Common myeloid progenitor, CD34-positive (primary cell): ENCODE data around the gene IL1RN.

Experiments
- CTCF ChIA-PET: fragments of 350-600 bp; sonication (Branson Sonifier 250); formaldehyde crosslinking; loops from one replicate; lab custom pipeline; 2021; ENCODE audit warnings: antibody characterized with exemption; lab: Charles Lee
- POLR2A ChIA-PET: fragments of 350-600 bp; sonication (Branson Sonifier 250); formaldehyde crosslinking; loops from one replicate; lab custom pipeline; 2021; ENCODE audit warnings: antibody characterized with exemption; lab: Charles Lee
- DNase-seq, 3 donors: peaks; one replicate each; pipeline versions ENCODE4 v3.0.0 to v3.0.0-alpha.2; 2013
- H3K27ac ChIP-seq, 2 experiments: 1 replicate in 1 of 2; 2 replicates in 1 of 2; pipeline ENCODE4 v1.7.0; 2013; ENCODE audit warnings: inconsistent platforms in 2 of 2, low read length in 2 of 2, mild to moderate bottlenecking in 2 of 2, low read depth in 1 of 2, moderate library complexity in 1 of 2; ENCODE audit not compliant: severe bottlenecking in 2 of 2, insufficient read depth in 1 of 2, poor library complexity in 1 of 2
- H3K27me3 ChIP-seq, 5 experiments: replicated peaks in 2 of 5; 1 replicate in 3 of 5; 2 replicates in 2 of 5; pipeline versions ENCODE4 v1.6.1 to v1.7.0; 2013; ENCODE audit warnings: low read length in 4 of 5, mild to moderate bottlenecking in 2 of 5, moderate library complexity in 2 of 5, inconsistent platforms in 1 of 5; ENCODE audit not compliant: insufficient read depth in 5 of 5, control insufficient read depth in 4 of 5
- H3K36me3 ChIP-seq, 4 experiments: 1 replicate in 2 of 4; 2 replicates in 2 of 4; pipeline versions ENCODE4 v1.6.1 to v1.7.0; 2013; ENCODE audit warnings: low read length in 3 of 4, control low read depth in 1 of 4, mild to moderate bottlenecking in 1 of 4; ENCODE audit not compliant: control insufficient read depth in 4 of 4, insufficient read depth in 4 of 4
- H3K4me1 ChIP-seq, 4 experiments: 1 replicate in 3 of 4; 2 replicates in 1 of 4; pipeline versions ENCODE4 v1.6.1 to v1.7.1; 2013; ENCODE audit warnings: low read length in 3 of 4, mild to moderate bottlenecking in 3 of 4, control low read depth in 1 of 4, inconsistent platforms in 1 of 4, moderate library complexity in 1 of 4; ENCODE audit not compliant: control insufficient read depth in 4 of 4, insufficient read depth in 4 of 4; ENCODE audit errors: control extremely low read depth in 1 of 4
- H3K4me3 ChIP-seq, 7 experiments: 1 replicate in 4 of 7; 2 replicates in 3 of 7; pipeline versions ENCODE4 v1.5.1 to v1.7.0; 2013; ENCODE audit warnings: mild to moderate bottlenecking in 7 of 7, low read length in 6 of 7, moderate library complexity in 6 of 7, inconsistent platforms in 2 of 7, low read depth in 2 of 7, control low read depth in 1 of 7; ENCODE audit not compliant: insufficient read depth in 4 of 7, control insufficient read depth in 1 of 7; ENCODE audit errors: extremely low read depth in 1 of 7
- H3K9me3 ChIP-seq, 5 experiments: 1 replicate in 4 of 5; 2 replicates in 1 of 5; pipeline versions ENCODE4 v1.6.1 to v1.7.1; 2013; ENCODE audit warnings: low read length in 4 of 5, mild to moderate bottlenecking in 2 of 5, inconsistent platforms in 1 of 5, low read depth in 1 of 5, moderate library complexity in 1 of 5; ENCODE audit not compliant: control insufficient read depth in 4 of 5, insufficient read depth in 2 of 5; ENCODE audit errors: control extremely low read depth in 1 of 5
- WGBS: methylation state at CpG from one replicate; pipeline ENCODE4 v1.1.5; 2013; ENCODE audit not compliant: insufficient coverage; 5-methylcytosine and 5-hydroxymethylcytosine counted together

The IL1RN gene

DNA sequence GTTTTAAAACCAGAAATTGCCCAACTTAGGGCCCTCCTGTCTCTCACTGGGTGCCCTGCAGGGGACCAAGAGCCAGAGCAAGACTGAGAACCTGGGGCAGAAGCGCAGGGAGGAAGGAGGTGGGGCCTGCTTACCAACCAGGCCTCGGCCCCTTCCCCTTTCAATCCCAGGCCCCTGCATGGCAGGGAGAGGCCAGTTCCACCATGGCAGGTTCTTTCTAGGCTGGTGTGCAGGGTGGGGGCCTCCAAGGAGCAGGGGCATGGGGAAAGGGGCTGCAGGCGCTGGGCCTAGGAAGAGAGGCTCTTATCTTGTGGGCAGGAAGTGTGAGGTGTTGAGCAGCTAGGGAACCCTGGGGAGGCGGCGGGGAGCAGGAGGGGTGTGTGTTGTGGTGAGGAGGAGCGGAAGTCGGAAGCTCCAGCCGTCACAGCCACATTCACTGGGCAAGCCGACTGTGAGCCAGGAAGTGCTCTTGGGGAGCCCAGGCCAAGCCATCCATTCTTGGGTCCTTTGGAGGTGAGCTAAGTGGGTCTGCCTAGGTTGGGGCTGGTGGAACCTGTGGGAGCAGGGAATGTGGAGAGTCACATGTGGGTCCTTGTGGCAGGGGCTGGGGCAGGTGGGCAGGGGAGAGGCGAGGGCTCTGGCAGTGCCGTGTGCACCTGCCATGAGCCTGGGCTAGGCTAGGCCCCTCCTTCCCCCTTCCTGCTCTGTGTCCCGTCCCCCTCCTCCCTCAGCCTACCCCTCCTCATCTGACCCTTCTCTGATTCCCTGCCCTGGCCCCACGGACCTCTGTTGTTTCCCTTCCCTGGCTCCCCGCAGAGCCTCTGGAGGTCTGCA lies 46.4 kb downstream of the IL1RN start, which contains the start of gene PSD4:
PSD4 (plus strand) TSS at position 430 of the 834 bp plus-strand sequence. CDS start 8,486 bp downstream, outside the sequence.
- 3% methylated on average over 6 of the region's 14 CpGs for WGBS
- Histone ChIP-seq H3K4me1 (peaks cover 11 to 55% (median 48%) of the 10 kb centered on the region in 4 experiments), H3K9me3 (no peaks in the 10 kb centered on the region), H3K4me3 (peak within 1 kb of the TSS; percentile 42 to 83 (median 75)), H3K36me3 (peaks cover 0 to 17% (median 4%) of the 10 kb centered on the region in 4 experiments), H3K27ac (peak within 1 kb of the TSS; percentile 59 to 80), H3K27me3 (no peaks in the 10 kb centered on the region)
- ChIA-PET POLR2A (interaction anchor here (0.9 to 1.2 kb wide), 2 partner anchors 15 to 17 kb away, joined by 3 read pairs; no protein-coding TSS in a partner anchor), CTCF (interaction anchor here (0.7 to 8.2 kb wide), 14 partner anchors 9 to 216 kb away, joined by 3 to 93 read pairs (median 5); no protein-coding TSS in a partner anchor)
- peak; percentile 87 to 95 (median 93) for DNase-seq

DNA sequence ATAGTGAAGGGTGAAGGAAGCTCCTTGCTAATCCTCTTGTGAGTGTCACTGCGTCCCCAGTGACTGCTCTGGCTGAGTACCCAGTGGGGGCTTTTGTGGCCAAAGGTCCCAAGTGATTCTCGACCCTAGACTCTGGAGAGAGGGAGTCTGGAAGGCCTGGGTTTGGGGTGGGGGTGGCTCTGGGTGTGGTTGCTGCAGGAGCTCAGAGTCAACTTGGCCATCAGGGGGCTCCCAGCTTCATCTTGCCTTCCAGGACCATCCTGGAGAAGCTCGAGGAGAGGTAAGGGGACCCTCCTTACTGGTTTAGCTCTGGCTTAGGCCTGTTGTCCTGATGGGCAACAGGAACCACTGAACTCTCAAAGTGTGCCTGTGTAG lies 47.0 kb downstream of the IL1RN start:
- ChIA-PET CTCF (interaction anchor here (0.7 to 8.2 kb wide), 14 partner anchors 9 to 215 kb away, joined by 3 to 93 read pairs (median 5); no protein-coding TSS in a partner anchor), POLR2A (interaction anchor here (0.7 to 1.2 kb wide), 3 partner anchors 16 to 43 kb away, joined by 3 read pairs; no protein-coding TSS in a partner anchor)
- Histone ChIP-seq H3K36me3 (peaks cover 0 to 22% (median 4%) of the 10 kb centered on the region in 4 experiments), H3K27me3 (no peaks in the 10 kb centered on the region), H3K27ac (peak overlapping the region; percentile 59 to 80), H3K9me3 (no peaks in the 10 kb centered on the region), H3K4me3 (peak overlapping the region; percentile 42 to 83 (median 75)), H3K4me1 (peaks cover 11 to 57% (median 50%) of the 10 kb centered on the region in 4 experiments)
- peak in 1 of 3 donors; percentile 12 for DNase-seq
- WGBS, result no CpG with 5 or more reads among the region's 3 CpGs

GRCh38 chr2:113175042-113175628 lies 47.7 kb downstream of the IL1RN start:
- POLR2A ChIA-PET, result interaction anchor here (0.7 to 1.5 kb wide), 4 partner anchors 11 to 43 kb away, joined by 3 read pairs; no protein-coding TSS in a partner anchor
- DNase-seq, result peak; percentile 61 to 90 (median 84)
- 32% methylated on average over 5 of the region's 8 CpGs for WGBS

DNA sequence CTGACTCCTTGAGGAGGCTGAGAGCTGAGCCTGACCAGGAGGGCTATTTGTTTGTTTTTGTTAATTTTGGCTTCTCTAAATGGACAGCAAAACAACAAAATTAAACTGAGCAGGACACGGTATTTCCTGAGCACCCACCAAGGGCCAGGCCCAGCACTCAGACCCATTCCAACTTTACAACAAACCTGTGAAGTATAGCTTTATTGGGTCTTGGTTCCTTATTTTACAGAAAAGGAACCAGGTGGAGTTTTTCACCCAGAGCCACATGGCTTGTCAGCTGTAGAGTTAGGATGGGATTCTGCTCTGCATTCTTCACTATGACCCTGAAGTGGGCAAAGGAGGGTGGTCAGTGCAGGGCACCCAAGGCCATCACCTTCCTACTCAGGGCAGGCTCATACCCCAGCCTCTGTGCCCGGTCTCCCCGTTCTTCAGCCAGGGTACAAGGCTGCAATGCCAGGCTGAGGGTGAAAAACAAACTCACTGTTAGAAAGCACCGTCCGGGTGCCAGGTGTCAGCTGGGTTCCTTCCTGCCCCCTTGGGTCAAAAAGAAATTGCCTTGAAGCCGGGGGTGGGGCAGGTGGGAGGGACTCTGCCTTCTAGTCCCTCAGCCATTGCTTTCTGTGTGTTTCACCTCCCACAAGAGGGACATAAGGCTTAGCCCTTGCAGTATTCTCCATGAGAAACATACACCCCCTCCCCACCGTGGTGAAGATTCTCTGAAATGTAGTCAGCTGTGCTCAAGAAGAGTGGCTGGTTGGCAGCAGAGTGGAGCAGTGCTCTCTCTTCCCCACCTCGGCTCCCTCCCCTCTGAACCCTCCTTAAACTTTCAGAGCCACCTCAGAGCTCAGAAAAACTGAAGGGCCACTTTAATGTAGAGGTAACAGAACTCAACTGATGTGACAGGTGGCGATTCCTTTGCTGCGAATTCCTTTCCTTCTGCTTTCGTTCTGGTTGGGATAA lies 48.6 kb downstream of the IL1RN start:
- Histone ChIP-seq H3K4me1 (peaks cover 11 to 73% (median 67%) of the 10 kb centered on the region in 4 experiments), H3K27me3 (no peaks in the 10 kb centered on the region), H3K27ac (peak overlapping the region; percentile 34 to 80), H3K9me3 (no peaks in the 10 kb centered on the region), H3K36me3 (peaks cover 0 to 32% (median 6%) of the 10 kb centered on the region in 4 experiments), H3K4me3 (peak overlapping the region in 6 of 7 experiments; percentile 67 to 83 (median 78))
- DNase-seq, result peak in 2 of 3 donors; percentile 31 to 47
- ChIA-PET POLR2A (interaction anchor here (0.6 to 1.5 kb wide), 3 partner anchors 11 to 78 kb away, joined by 3 read pairs; no protein-coding TSS in a partner anchor), CTCF (interaction anchor here (0.6 to 8.2 kb wide), 12 partner anchors 7 to 96 kb away, joined by 3 to 93 read pairs (median 4); no protein-coding TSS in a partner anchor)
- 39% methylated on average over 8 of the region's 11 CpGs for WGBS

More at GRCh38 chr2:113175042-113175628, 47.7 kb downstream of the IL1RN start:
- H3K9me3 ChIP-seq, result no peaks in the 10 kb centered on the region
- H3K4me3 ChIP-seq, result peak overlapping the region; percentile 15 to 83 (median 75)
- H3K27me3 ChIP-seq, result no peaks in the 10 kb centered on the region
- H3K27ac ChIP-seq, result peak overlapping the region; percentile 34 to 80
- CTCF ChIA-PET, result interaction anchor here (0.6 to 8.2 kb wide), 18 partner anchors 8 to 214 kb away, joined by 3 to 93 read pairs (median 4); no protein-coding TSS in a partner anchor
- H3K4me1 ChIP-seq, result peaks cover 11 to 65% (median 58%) of the 10 kb centered on the region in 4 experiments
- peaks cover 0 to 27% (median 6%) of the 10 kb centered on the region in 4 experiments for H3K36me3 ChIP-seq

- H3K9me3 ChIP-seq, result no peaks in the 10 kb centered on the region
- no peaks in the 10 kb centered on the region for H3K27me3 ChIP-seq
- peak overlapping the region in 1 of 7 experiments; percentile 83 for H3K4me3 ChIP-seq
- H3K27ac ChIP-seq, result peak overlapping the region in 1 of 2 experiments; percentile 2
- POLR2A ChIA-PET, result interaction anchor here (1.1 kb wide), 1 partner anchor 14 kb away, joined by 3 read pairs; no protein-coding TSS in a partner anchor
- H3K36me3 ChIP-seq, result peaks cover 0 to 38% (median 6%) of the 10 kb centered on the region in 4 experiments
- 96% methylated on average over 4 of the region's 7 CpGs for WGBS
- CTCF ChIA-PET, result interaction anchor here (0.7 to 8.2 kb wide), 5 partner anchors 12 to 97 kb away, joined by 4 to 93 read pairs (median 16); no protein-coding TSS in a partner anchor
- no peak for DNase-seq
- peaks cover 11 to 81% (median 73%) of the 10 kb centered on the region in 4 experiments for H3K4me1 ChIP-seq
Observed at GRCh38 chr2:113176696-113177355, 49.4 kb downstream of the IL1RN start.
